Thyroid gland (tissue), 4 donors: ENCODE data around the gene SOCS1. TPM values are rescaled to one million over a fixed set of nuclear protein-coding genes. Genes with fewer than 3 reads are reported as not detected.

Source experiments
- DNase-seq, 2 donors: peaks; one replicate each; pipeline ENCODE4 v3.0.0-alpha.2; 2019
- H3K27ac ChIP-seq, 3 donors: fragments of 200-600 bp; sonication (generic); 1 replicate in 2 of 3; 2 replicates in 1 of 3; pipeline ENCODE4 v1.5.1; 2016 to 2019; ENCODE audit warnings: mild to moderate bottlenecking in 1 of 3, moderate library complexity in 1 of 3
- H3K27me3 ChIP-seq: fragments of 200-600 bp; sonication (generic); one replicate; pipeline ENCODE4 v1.5.1; 2019
- H3K36me3 ChIP-seq, 2 donors: fragments of 200-600 bp; sonication (generic); one replicate each; pipeline ENCODE4 v1.5.1; 2016 to 2019
- H3K4me1 ChIP-seq, 2 donors: fragments of 200-600 bp; sonication (generic); one replicate each; pipeline ENCODE4 v1.5.1; 2017 to 2019
- H3K4me3 ChIP-seq, 3 donors: fragments of 200-600 bp; sonication (generic); replicated peaks in 1 of 3; 1 replicate in 2 of 3; 2 replicates in 1 of 3; pipeline ENCODE4 v1.5.1; 2016; ENCODE audit warnings: mild to moderate bottlenecking in 1 of 3
- H3K9me3 ChIP-seq: fragments of 200-600 bp; sonication (generic); one replicate; pipeline ENCODE4 v1.5.1; 2017
- CTCF ChIP-seq, 6 experiments: fragments of 200-600 bp in 3 of 6; fragments of 450-650 bp in 3 of 6; sonication (generic) in 3 of 6; IDR thresholded peaks; one replicate each; pipeline ENCODE4 v1.5.1; 2016 to 2019; ENCODE audit warnings: antibody characterized with exemption in 6 of 6, mild to moderate bottlenecking in 2 of 6, inconsistent platforms in 1 of 6, moderate library complexity in 1 of 6
- POLR2A ChIP-seq, 2 donors: fragments of 450-650 bp; IDR thresholded peaks; one replicate each; pipeline ENCODE4 v1.6.1; 2017; ENCODE audit warnings: antibody characterized with exemption in 2 of 2, mild to moderate bottlenecking in 2 of 2, moderate library complexity in 1 of 2
- WGBS, 2 donors: methylation state at CpG; one replicate each; pipeline ENCODE4 v1.1.5; 2017; 5-methylcytosine and 5-hydroxymethylcytosine counted together
- intact Hi-C: fragments of 100-400 bp; cut with DNase I; formaldehyde crosslinking; loops from one replicate; pipeline ENCODE4 v1.15.1; 2023
- total RNA-seq, 4 donors: library from RNA; depleted of rRNA; stranded (reverse); fragments of >200 nt; gene quantifications; one replicate each; pipeline ENCODE4 v1.2.3, GENCODE V29; 2016

Gene SOCS1
- total RNA-seq, 4 donors from 2014 or later = 2.4 to 11.3 (median 6.2) TPM

- Histone ChIP-seq H3K4me3 (no peak overlapping the region), H3K36me3 (no peaks in the 10 kb centered on the region), H3K27ac (no peak overlapping the region), H3K4me1 (no peaks in the 10 kb centered on the region), H3K9me3 (no peaks in the 10 kb centered on the region), H3K27me3 (no peaks in the 10 kb centered on the region)
- intact Hi-C loops = no loop called here
- DNase-seq = no peak
- TF ChIP-seq POLR2A (IDR thresholded peaks at IDR 0.05) (no peak), CTCF (IDR thresholded peaks at IDR 0.05) (no peak)
- WGBS, 2 donors = 91 to 93% methylated on average over 11 of the region's 11 CpGs
Measured at GRCh38 chr16:11276896-11277593, 21.0 kb upstream of the SOCS1 start.

GRCh38 chr16:11276143-11276895 lies 20.3 kb upstream of the SOCS1 start, which contains the start of gene PRM2:
TSS of gene PRM2 (minus strand) at chr16:11276480. CDS start at chr16:11276370, 110 bp downstream.
- WGBS, 2 donors = 93 to 94% methylated on average over 14 to 25 of the region's 26 CpGs
- intact Hi-C loops = no loop called here
- no peaks in the 10 kb centered on the region for H3K36me3 ChIP-seq

GRCh38 chr16:11274964-11275363 lies 19.0 kb upstream of the SOCS1 start:
- no peak overlapping the region for H3K27ac ChIP-seq
- no peak overlapping the region for H3K4me3 ChIP-seq
- intact Hi-C loops = no loop called here
- H3K27me3 ChIP-seq = no peaks in the 10 kb centered on the region
- H3K9me3 ChIP-seq = no peaks in the 10 kb centered on the region
- TF ChIP-seq CTCF (IDR thresholded peaks at IDR 0.05) = no peak
- no peak for TF ChIP-seq POLR2A (IDR thresholded peaks at IDR 0.05)
- no peak for DNase-seq
- H3K4me1 ChIP-seq = no peaks in the 10 kb centered on the region
- 90 to 98% methylated on average over 7 of the region's 7 CpGs for WGBS, 2 donors
- H3K36me3 ChIP-seq = no peaks in the 10 kb centered on the region

More at GRCh38 chr16:11276143-11276895, 20.3 kb upstream of the SOCS1 start, which contains the start of gene PRM2:
- H3K9me3 ChIP-seq = no peaks in the 10 kb centered on the region
- DNase-seq = no peak
- TF ChIP-seq CTCF (IDR thresholded peaks at IDR 0.05) = no peak
- TF ChIP-seq POLR2A (IDR thresholded peaks at IDR 0.05) = no peak
- no peak within 1 kb of the TSS for H3K4me3 ChIP-seq
- no peaks in the 10 kb centered on the region for H3K4me1 ChIP-seq
- H3K27me3 ChIP-seq = no peaks in the 10 kb centered on the region
- H3K27ac ChIP-seq = no peak within 1 kb of the TSS

GRCh38 chr16:11273721-11274324 lies 17.8 kb upstream of the SOCS1 start:
- Histone ChIP-seq H3K36me3 (no peaks in the 10 kb centered on the region), H3K4me1 (no peaks in the 10 kb centered on the region), H3K4me3 (no peak overlapping the region), H3K27ac (no peak overlapping the region), H3K27me3 (no peaks in the 10 kb centered on the region), H3K9me3 (no peaks in the 10 kb centered on the region)
- intact Hi-C loops = no loop called here
- DNase-seq = no peak
- WGBS, 2 donors = 46 to 72% methylated on average over 2 to 3 of the region's 3 CpGs
- TF ChIP-seq POLR2A (IDR thresholded peaks at IDR 0.05) (no peak), CTCF (IDR thresholded peaks at IDR 0.05) (no peak)
